Measurements from ENCODE around the gene HPSE2.

HPSE2 gene

DNA sequence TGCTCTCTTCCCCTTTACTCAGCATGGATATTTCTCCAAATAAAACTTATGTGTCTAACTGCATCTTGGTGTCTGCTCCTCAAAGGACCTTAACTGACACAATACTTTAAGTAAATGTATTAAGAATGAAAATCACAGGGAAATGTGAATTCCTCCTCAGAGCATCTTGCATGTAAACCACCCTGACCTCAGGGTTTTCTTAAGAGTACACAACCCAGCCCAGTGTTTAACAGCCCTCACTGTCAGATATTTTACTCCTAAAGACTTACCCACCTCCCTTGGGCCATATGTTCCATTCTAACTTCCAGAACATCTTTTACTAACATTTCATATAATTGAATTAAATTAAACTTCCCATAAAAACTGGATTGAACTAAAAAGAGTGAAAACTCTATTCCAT, 315.3 kb downstream of the HPSE2 start:
- H3K27ac ChIP-seq (ENCODE audit: low read depth, low read length), result no peak overlapping the region
- H3K4me2 ChIP-seq (ENCODE audit: low read depth, low read length, poor library complexity, severe bottlenecking), result no peak overlapping the region
- no peak overlapping the region for H2AFZ ChIP-seq (ENCODE audit: low read depth, low read length, severe bottlenecking)

DNA sequence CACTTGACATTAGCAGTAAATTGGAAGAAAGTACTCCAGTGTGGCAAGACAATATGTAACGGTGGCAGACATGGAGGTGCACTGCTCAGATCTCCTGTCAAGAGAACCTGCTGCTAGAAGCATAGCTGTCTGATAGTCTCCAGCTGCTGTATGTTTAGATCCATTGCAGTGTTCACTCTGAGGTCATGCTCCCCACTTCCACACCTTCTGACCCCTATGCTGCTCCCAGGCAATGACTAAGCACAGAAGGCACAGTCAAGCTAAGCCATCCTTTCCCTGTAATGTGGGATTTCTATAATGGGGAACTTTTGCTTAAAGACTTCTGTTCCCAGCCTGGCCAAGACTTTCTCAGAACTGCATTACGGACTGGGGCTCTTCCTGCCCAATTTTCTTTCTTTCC, 315.8 kb downstream of the HPSE2 start:
- Histone ChIP-seq H4K20me1 (ENCODE audit: low read depth, low read length) (no peaks in the 10 kb centered on the region), H3K9me3 (ENCODE audit: insufficient read depth, low read length) (no peaks in the 10 kb centered on the region), H3K9ac (ENCODE audit: low read length) (no peak overlapping the region), H2AFZ (ENCODE audit: low read depth, low read length, severe bottlenecking) (no peak overlapping the region), H3K36me3 (ENCODE audit: low read length) (no peaks in the 10 kb centered on the region), H3K79me2 (ENCODE audit: insufficient read depth, low read length) (no peaks in the 10 kb centered on the region), H3K9me2 (replicated peaks; ENCODE audit: insufficient read depth, low read length) (no peaks in the 10 kb centered on the region), H3K4me3 (ENCODE audit: insufficient read depth, low read length, poor library complexity, severe bottlenecking) (no peak overlapping the region), H3K4me2 (ENCODE audit: low read depth, low read length, poor library complexity, severe bottlenecking) (no peak overlapping the region), H3K27ac (ENCODE audit: low read depth, low read length) (no peak overlapping the region), H3K27me3 (ENCODE audit: low read length) (no peaks in the 10 kb centered on the region), H3F3A (ENCODE audit: insufficient read depth) (no peaks in the 10 kb centered on the region)
- no peak for TF ChIP-seq EZH2phosphoT487 (conservative IDR thresholded peaks at IDR 0.05; ENCODE audit: low read length)
- TF ChIP-seq, protein P1, sequence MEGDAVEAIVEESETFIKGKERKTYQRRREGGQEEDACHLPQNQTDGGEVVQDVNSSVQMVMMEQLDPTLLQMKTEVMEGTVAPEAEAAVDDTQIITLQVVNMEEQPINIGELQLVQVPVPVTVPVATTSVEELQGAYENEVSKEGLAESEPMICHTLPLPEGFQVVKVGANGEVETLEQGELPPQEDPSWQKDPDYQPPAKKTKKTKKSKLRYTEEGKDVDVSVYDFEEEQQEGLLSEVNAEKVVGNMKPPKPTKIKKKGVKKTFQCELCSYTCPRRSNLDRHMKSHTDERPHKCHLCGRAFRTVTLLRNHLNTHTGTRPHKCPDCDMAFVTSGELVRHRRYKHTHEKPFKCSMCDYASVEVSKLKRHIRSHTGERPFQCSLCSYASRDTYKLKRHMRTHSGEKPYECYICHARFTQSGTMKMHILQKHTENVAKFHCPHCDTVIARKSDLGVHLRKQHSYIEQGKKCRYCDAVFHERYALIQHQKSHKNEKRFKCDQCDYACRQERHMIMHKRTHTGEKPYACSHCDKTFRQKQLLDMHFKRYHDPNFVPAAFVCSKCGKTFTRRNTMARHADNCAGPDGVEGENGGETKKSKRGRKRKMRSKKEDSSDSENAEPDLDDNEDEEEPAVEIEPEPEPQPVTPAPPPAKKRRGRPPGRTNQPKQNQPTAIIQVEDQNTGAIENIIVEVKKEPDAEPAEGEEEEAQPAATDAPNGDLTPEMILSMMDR (IDR thresholded peaks at IDR 0.05; ENCODE audit: insufficient read depth, low read length, poor library complexity, severe bottlenecking), result no peak

More for the DNA sequence above, 315.3 kb downstream of the HPSE2 start:
- Histone ChIP-seq H3K27me3 (ENCODE audit: low read length) (no peaks in the 10 kb centered on the region), H3K9ac (ENCODE audit: low read length) (no peak overlapping the region), H3K4me3 (ENCODE audit: insufficient read depth, low read length, poor library complexity, severe bottlenecking) (no peak overlapping the region), H3K9me2 (replicated peaks; ENCODE audit: insufficient read depth, low read length) (no peaks in the 10 kb centered on the region), H3K79me2 (ENCODE audit: insufficient read depth, low read length) (no peaks in the 10 kb centered on the region), H3K36me3 (ENCODE audit: low read length) (no peaks in the 10 kb centered on the region), H4K20me1 (ENCODE audit: low read depth, low read length) (no peaks in the 10 kb centered on the region), H3F3A (ENCODE audit: insufficient read depth) (no peaks in the 10 kb centered on the region), H3K9me3 (ENCODE audit: insufficient read depth, low read length) (no peaks in the 10 kb centered on the region)
- TF ChIP-seq EZH2phosphoT487 (conservative IDR thresholded peaks at IDR 0.05; ENCODE audit: low read length), result no peak
- TF ChIP-seq, protein P1 (IDR thresholded peaks at IDR 0.05; ENCODE audit: insufficient read depth, low read length, poor library complexity, severe bottlenecking), result no peak

DNA sequence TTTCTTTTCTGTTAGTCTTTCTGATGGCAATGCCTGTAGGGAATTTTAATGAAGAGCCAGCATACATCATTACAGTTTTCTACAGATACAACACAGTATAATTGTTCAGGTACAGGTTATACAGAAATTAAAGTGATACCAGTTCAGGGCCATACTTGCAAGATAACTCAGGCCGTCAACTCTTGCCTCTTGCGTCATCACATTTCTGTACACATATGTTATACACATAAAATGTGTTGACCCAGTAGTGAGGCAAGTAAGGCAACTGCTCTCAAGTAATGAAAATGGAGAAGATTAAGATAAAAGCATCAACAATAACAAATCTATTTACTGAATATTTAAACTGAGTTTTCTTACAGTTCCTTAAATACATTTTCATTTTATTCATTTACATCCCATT, 317.8 kb downstream of the HPSE2 start:
- Histone ChIP-seq H3K79me2 (ENCODE audit: insufficient read depth, low read length) (no peaks in the 10 kb centered on the region), H4K20me1 (ENCODE audit: low read depth, low read length) (no peaks in the 10 kb centered on the region), H3K27ac (ENCODE audit: low read depth, low read length) (no peak overlapping the region), H3K4me3 (ENCODE audit: insufficient read depth, low read length, poor library complexity, severe bottlenecking) (no peak overlapping the region), H3K9ac (ENCODE audit: low read length) (no peak overlapping the region), H3K4me2 (ENCODE audit: low read depth, low read length, poor library complexity, severe bottlenecking) (no peak overlapping the region), H2AFZ (ENCODE audit: low read depth, low read length, severe bottlenecking) (no peak overlapping the region), H3K9me2 (replicated peaks; ENCODE audit: insufficient read depth, low read length) (no peaks in the 10 kb centered on the region), H3K36me3 (ENCODE audit: low read length) (no peaks in the 10 kb centered on the region), H3K27me3 (ENCODE audit: low read length) (no peaks in the 10 kb centered on the region), H3K9me3 (ENCODE audit: insufficient read depth, low read length) (no peaks in the 10 kb centered on the region), H3F3A (ENCODE audit: insufficient read depth) (no peaks in the 10 kb centered on the region)
- TF ChIP-seq EZH2phosphoT487 (conservative IDR thresholded peaks at IDR 0.05; ENCODE audit: low read length), result no peak
- TF ChIP-seq, protein P1 (IDR thresholded peaks at IDR 0.05; ENCODE audit: insufficient read depth, low read length, poor library complexity, severe bottlenecking), result no peak
